Measurements from ENCODE around the gene GGTA1. TPM values are rescaled to one million over a fixed set of nuclear protein-coding genes. Genes with fewer than 3 reads are reported as not detected.

Gene GGTA1
- total RNA-seq, 4 donors from 2014 or later: 5.8 to 8.6 (median 6.5) TPM

GRCh38 chr9:121499177-121499426, 542 bp downstream of the GGTA1 start:
- peaks cover 35% of the 10 kb centered on the region for H3K4me1 ChIP-seq
- peak overlapping the region; percentile 82 for H3K27ac ChIP-seq
- 6% methylated on average over 8 of the region's 8 CpGs for WGBS
- peak overlapping the region; percentile 62 for H3K4me3 ChIP-seq
- H3K27me3 ChIP-seq: no peaks in the 10 kb centered on the region
- no peak for TF ChIP-seq CTCF (IDR thresholded peaks at IDR 0.05)
- no peaks in the 10 kb centered on the region for H3K9me3 ChIP-seq
- H3K36me3 ChIP-seq: no peaks in the 10 kb centered on the region
- DNase-seq (ENCODE audit: low spot score in 2 of 2): no peak

- no peaks in the 10 kb centered on the region for H3K27me3 ChIP-seq
- H3K4me1 ChIP-seq: peaks cover 35% of the 10 kb centered on the region
- H3K27ac ChIP-seq: peak overlapping the region; percentile 82
- H3K9me3 ChIP-seq: no peaks in the 10 kb centered on the region
- under 1% methylated on average over 29 of the region's 29 CpGs for WGBS
- DNase-seq (ENCODE audit: low spot score in 2 of 2): peak in 1 of 2 donors; percentile 74
- H3K4me3 ChIP-seq: peak overlapping the region; percentile 62
- H3K36me3 ChIP-seq: no peaks in the 10 kb centered on the region
- no peak for TF ChIP-seq CTCF (IDR thresholded peaks at IDR 0.05)
- no peak for TF ChIP-seq POLR2AphosphoS5 (IDR thresholded peaks at IDR 0.05)
- TF ChIP-seq EP300 (IDR thresholded peaks at IDR 0.05): no peak
- TF ChIP-seq POLR2A (IDR thresholded peaks at IDR 0.05): no peak
Measured at GRCh38 chr9:121498487-121499176, 1.0 kb downstream of the GGTA1 start.

- 9% methylated on average over 4 of the region's 4 CpGs for WGBS
- Histone ChIP-seq H3K4me3 (peak overlapping the region; percentile 62), H3K9me3 (no peaks in the 10 kb centered on the region), H3K27ac (peak overlapping the region; percentile 51), H3K36me3 (no peaks in the 10 kb centered on the region), H3K27me3 (no peaks in the 10 kb centered on the region), H3K4me1 (peaks cover 35% of the 10 kb centered on the region)
- peak; percentile 23 to 65 for TF ChIP-seq CTCF (IDR thresholded peaks at IDR 0.05)
- no peak for TF ChIP-seq EP300 (IDR thresholded peaks at IDR 0.05)
- DNase-seq (ENCODE audit: low spot score in 2 of 2): no peak
Measured at GRCh38 chr9:121498150-121498486, 1.5 kb downstream of the GGTA1 start.

- H3K27me3 ChIP-seq: no peaks in the 10 kb centered on the region
- H3K9me3 ChIP-seq: no peaks in the 10 kb centered on the region
- TF ChIP-seq POLR2A (IDR thresholded peaks at IDR 0.05) (no peak), EP300 (IDR thresholded peaks at IDR 0.05) (no peak), POLR2AphosphoS5 (IDR thresholded peaks at IDR 0.05) (no peak), CTCF (IDR thresholded peaks at IDR 0.05) (no peak)
- no peak for DNase-seq (ENCODE audit: low spot score in 2 of 2)
- no peaks in the 10 kb centered on the region for H3K36me3 ChIP-seq
- H3K27ac ChIP-seq: no peak overlapping the region
- H3K4me3 ChIP-seq: no peak overlapping the region
- peaks cover 35% of the 10 kb centered on the region for H3K4me1 ChIP-seq
Measured at GRCh38 chr9:121495976-121496375, 3.7 kb downstream of the GGTA1 start.

GRCh38 chr9:121494192-121494591, 5.5 kb downstream of the GGTA1 start:
- 84% methylated on average over 3 of the region's 3 CpGs for WGBS
- H3K9me3 ChIP-seq: no peaks in the 10 kb centered on the region

More at GRCh38 chr9:121494192-121494591, 5.5 kb downstream of the GGTA1 start:
- no peak for TF ChIP-seq CTCF (IDR thresholded peaks at IDR 0.05)
- TF ChIP-seq POLR2A (IDR thresholded peaks at IDR 0.05): no peak
- no peak for TF ChIP-seq POLR2AphosphoS5 (IDR thresholded peaks at IDR 0.05)
- TF ChIP-seq EP300 (IDR thresholded peaks at IDR 0.05): no peak
- no peak overlapping the region for H3K27ac ChIP-seq
- no peak overlapping the region for H3K4me3 ChIP-seq
- DNase-seq (ENCODE audit: low spot score in 2 of 2): no peak
- H3K36me3 ChIP-seq: no peaks in the 10 kb centered on the region
- no peaks in the 10 kb centered on the region for H3K27me3 ChIP-seq
- H3K4me1 ChIP-seq: peaks cover 19% of the 10 kb centered on the region
